ENCODE measurements around the gene THADA. TPM values are rescaled to one million over a fixed set of nuclear protein-coding genes. Genes with fewer than 3 reads are reported as not detected.
A peak's percentile ranks its signal among the peaks of the same experiment; 100 is the strongest.

The THADA gene
- polyA plus RNA-seq, 3 donors: 7.3 to 11.2 (median 9.7) TPM

DNA sequence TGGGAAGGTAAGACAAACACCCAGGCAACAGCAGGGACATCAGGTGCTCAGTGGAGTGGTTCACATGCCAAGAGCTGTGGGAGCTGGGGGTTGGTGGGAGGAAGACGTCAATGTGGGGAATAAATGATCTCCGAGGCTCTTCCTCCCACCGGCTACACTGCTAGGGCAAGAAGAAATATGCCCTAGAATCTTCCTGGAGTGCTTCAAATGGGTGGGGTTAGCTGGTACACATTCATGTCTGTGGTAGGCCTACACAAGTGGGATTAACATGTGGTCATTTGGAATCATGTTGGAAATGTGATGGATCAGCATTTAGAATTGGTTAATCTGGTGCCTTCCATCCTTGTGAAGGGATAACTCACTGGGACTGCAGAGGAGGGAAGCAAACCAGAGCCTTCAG is 357.0 kb downstream of the THADA start:
- intact Hi-C loops (cut with micrococcal nuclease): no loop called here
- Histone ChIP-seq H4K20me1 (ENCODE audit: insufficient read depth, low read length) (no peaks in the 10 kb centered on the region), H3K9me3 (replicated peaks in 1 of 2; ENCODE audit: control insufficient read depth in 1 of 2, insufficient read depth in 1 of 2, low read length in 2 of 2) (no peaks in the 10 kb centered on the region), H3K79me2 (ENCODE audit: insufficient read depth, low read length) (peaks cover 14% of the 10 kb centered on the region), H3K4me2 (replicated peaks; ENCODE audit: extremely low read depth, low read length, poor library complexity, severe bottlenecking) (no peak overlapping the region), H3K4me1 (ENCODE audit: control insufficient read depth in 1 of 2, insufficient read depth in 2 of 2, low read length in 2 of 2) (peaks cover 74 to 75% of the 10 kb centered on the region in 2 donors), H3K27me3 (ENCODE audit: control insufficient read depth in 2 of 2, insufficient read depth in 2 of 2, low read length in 2 of 2) (no peaks in the 10 kb centered on the region), H3K9ac (ENCODE audit: insufficient read depth, low read length, poor library complexity, severe bottlenecking) (no peak overlapping the region), H3K4me3 (replicated peaks in 1 of 3; ENCODE audit: low read depth in 2 of 3, low read length in 3 of 3) (no peak overlapping the region), H3K36me3 (replicated peaks in 1 of 2; ENCODE audit: control insufficient read depth in 1 of 2, insufficient read depth in 2 of 2, low read length in 2 of 2) (no peaks in the 10 kb centered on the region), H2AFZ (ENCODE audit: insufficient read depth, low read depth, low read length, poor library complexity, severe bottlenecking) (no peak overlapping the region), H3K27ac (ENCODE audit: low read depth in 1 of 2, low read length in 2 of 2) (peak overlapping the region; percentile 95 to 96)
- Mint-ChIP-seq H3K4me3 (no peak overlapping the region), H3K27me3 (ENCODE audit: low read depth in 3 of 3) (peaks cover 0 to 3% (median 2%) of the 10 kb centered on the region in 3 donors), H3K4me1 (peaks cover 72% of the 10 kb centered on the region), H3K36me3 (peaks cover 10 to 15% of the 10 kb centered on the region in 2 donors), H3K9me3 (peaks cover 0 to 1% (median 0%) of the 10 kb centered on the region in 7 donors), H3K27ac (peak overlapping the region; percentile 61 to 100 (median 99))
- TF ChIP-seq, protein P1, sequence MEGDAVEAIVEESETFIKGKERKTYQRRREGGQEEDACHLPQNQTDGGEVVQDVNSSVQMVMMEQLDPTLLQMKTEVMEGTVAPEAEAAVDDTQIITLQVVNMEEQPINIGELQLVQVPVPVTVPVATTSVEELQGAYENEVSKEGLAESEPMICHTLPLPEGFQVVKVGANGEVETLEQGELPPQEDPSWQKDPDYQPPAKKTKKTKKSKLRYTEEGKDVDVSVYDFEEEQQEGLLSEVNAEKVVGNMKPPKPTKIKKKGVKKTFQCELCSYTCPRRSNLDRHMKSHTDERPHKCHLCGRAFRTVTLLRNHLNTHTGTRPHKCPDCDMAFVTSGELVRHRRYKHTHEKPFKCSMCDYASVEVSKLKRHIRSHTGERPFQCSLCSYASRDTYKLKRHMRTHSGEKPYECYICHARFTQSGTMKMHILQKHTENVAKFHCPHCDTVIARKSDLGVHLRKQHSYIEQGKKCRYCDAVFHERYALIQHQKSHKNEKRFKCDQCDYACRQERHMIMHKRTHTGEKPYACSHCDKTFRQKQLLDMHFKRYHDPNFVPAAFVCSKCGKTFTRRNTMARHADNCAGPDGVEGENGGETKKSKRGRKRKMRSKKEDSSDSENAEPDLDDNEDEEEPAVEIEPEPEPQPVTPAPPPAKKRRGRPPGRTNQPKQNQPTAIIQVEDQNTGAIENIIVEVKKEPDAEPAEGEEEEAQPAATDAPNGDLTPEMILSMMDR (IDR thresholded peaks at IDR 0.05): no peak
- DNase-seq: no peak
- 90% methylated on average over 3 of the region's 3 CpGs for WGBS (ENCODE audit: insufficient coverage)

DNA sequence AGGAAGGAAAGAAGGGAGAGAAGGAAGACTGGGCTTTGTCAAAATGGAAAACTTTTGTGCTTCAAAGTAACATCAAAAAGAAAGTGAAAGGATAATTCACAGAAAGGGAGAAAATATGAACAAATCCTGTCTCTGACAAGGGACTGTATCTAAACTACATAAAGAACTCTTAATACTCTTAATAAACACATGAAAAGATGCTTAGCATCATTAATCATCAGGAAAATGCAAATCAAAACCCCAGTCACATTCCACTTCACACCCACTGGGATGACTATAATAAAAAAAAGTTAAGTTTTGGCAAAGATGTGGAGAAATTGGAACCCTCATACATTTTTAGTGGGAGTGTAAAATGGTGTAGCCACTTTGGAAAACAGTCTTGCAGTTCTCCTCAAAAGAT is 357.7 kb downstream of the THADA start:
- intact Hi-C loops (cut with micrococcal nuclease): no loop called here

More for the DNA sequence above, 357.7 kb downstream of the THADA start:
- Mint-ChIP-seq H3K4me1 (peaks cover 78% of the 10 kb centered on the region), H3K27ac (peak overlapping the region; percentile 88 to 100 (median 98)), H3K27me3 (ENCODE audit: low read depth in 3 of 3) (peaks cover 0 to 3% (median 2%) of the 10 kb centered on the region in 3 donors), H3K36me3 (peaks cover 10 to 12% of the 10 kb centered on the region in 2 donors), H3K4me3 (peak overlapping the region in 1 of 2 donors; percentile 35), H3K9me3 (peaks cover 0 to 1% (median 0%) of the 10 kb centered on the region in 7 donors)
- H3K9me3 ChIP-seq (replicated peaks in 1 of 2; ENCODE audit: control insufficient read depth in 1 of 2, insufficient read depth in 1 of 2, low read length in 2 of 2): no peaks in the 10 kb centered on the region
- DNase-seq: no peak
- H3K9ac ChIP-seq (ENCODE audit: insufficient read depth, low read length, poor library complexity, severe bottlenecking): no peak overlapping the region
- H3K36me3 ChIP-seq (replicated peaks in 1 of 2; ENCODE audit: control insufficient read depth in 1 of 2, insufficient read depth in 2 of 2, low read length in 2 of 2): no peaks in the 10 kb centered on the region
- peak overlapping the region in 1 of 2 donors; percentile 96 for H3K27ac ChIP-seq (ENCODE audit: low read depth in 1 of 2, low read length in 2 of 2)
- H3K4me2 ChIP-seq (replicated peaks; ENCODE audit: extremely low read depth, low read length, poor library complexity, severe bottlenecking): no peak overlapping the region
- H3K4me3 ChIP-seq (replicated peaks in 1 of 3; ENCODE audit: low read depth in 2 of 3, low read length in 3 of 3): no peak overlapping the region
- peaks cover 80 to 81% of the 10 kb centered on the region in 2 donors for H3K4me1 ChIP-seq (ENCODE audit: control insufficient read depth in 1 of 2, insufficient read depth in 2 of 2, low read length in 2 of 2)
- TF ChIP-seq, protein P1 (IDR thresholded peaks at IDR 0.05): no peak
- no peak overlapping the region for H2AFZ ChIP-seq (ENCODE audit: insufficient read depth, low read depth, low read length, poor library complexity, severe bottlenecking)
- H3K79me2 ChIP-seq (ENCODE audit: insufficient read depth, low read length): peaks cover 14% of the 10 kb centered on the region
- H4K20me1 ChIP-seq (ENCODE audit: insufficient read depth, low read length): no peaks in the 10 kb centered on the region
- no peaks in the 10 kb centered on the region for H3K27me3 ChIP-seq (ENCODE audit: control insufficient read depth in 2 of 2, insufficient read depth in 2 of 2, low read length in 2 of 2)

All from CD14-positive monocyte (primary cell).